KOPT-K1 (cell line): ENCODE data around the gene TMEM272.

Source experiments
- H3K27ac ChIP-seq: fragments of 200-600 bp; sonication (generic); 2 replicates; pipeline ENCODE4 v1.5.1; 2016; ENCODE audit warnings: antibody characterized with exemption, mild to moderate bottlenecking, low read depth, low read length; ENCODE audit not compliant: poor library complexity, severe bottlenecking
- H3K36me3 ChIP-seq: fragments of 200-600 bp; sonication (generic); 2 replicates; pipeline ENCODE4 v1.5.1; 2017; ENCODE audit warnings: antibody characterized with exemption, mild to moderate bottlenecking, low read length, moderate library complexity; ENCODE audit not compliant: insufficient read depth
- H3K9me3 ChIP-seq: fragments of 200-600 bp; sonication (generic); 2 replicates; pipeline ENCODE4 v1.5.1; 2017; ENCODE audit warnings: antibody characterized with exemption, low read length, mild to moderate bottlenecking; ENCODE audit not compliant: insufficient read depth, poor library complexity, severe bottlenecking

Gene TMEM272

GRCh38 chr13:51795419-51795818 is 49.6 kb downstream of the TMEM272 start:
- Histone ChIP-seq H3K36me3 (no peaks in the 10 kb centered on the region), H3K27ac (no peak overlapping the region), H3K9me3 (no peaks in the 10 kb centered on the region)

DNA sequence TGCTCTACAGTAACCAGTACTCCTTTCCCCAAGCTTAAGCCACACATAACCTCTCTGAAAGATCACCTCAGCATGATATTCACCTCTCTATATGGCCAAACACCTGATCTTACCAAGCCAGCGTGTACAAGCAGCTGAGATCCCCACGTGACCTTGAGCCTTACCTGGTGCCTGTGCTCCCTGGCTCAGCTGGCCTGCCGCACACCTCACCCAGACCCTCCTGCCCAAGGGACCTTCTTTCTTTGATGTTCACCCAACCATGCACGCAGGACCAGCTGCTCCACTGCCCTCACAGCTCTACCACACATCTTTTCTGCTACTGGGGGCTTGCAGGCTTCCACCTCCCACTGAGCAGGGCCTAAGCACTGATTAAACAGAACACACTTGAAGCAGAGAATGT is 50.0 kb downstream of the TMEM272 start:
- Histone ChIP-seq H3K9me3 (no peaks in the 10 kb centered on the region), H3K27ac (no peak overlapping the region), H3K36me3 (no peaks in the 10 kb centered on the region)

- Histone ChIP-seq H3K27ac (no peak overlapping the region), H3K9me3 (no peaks in the 10 kb centered on the region), H3K36me3 (no peaks in the 10 kb centered on the region)
Measured at GRCh38 chr13:51793570-51794271, 51.3 kb downstream of the TMEM272 start.

GRCh38 chr13:51786425-51787265 is 58.3 kb downstream of the TMEM272 start:
- no peaks in the 10 kb centered on the region for H3K9me3 ChIP-seq
- no peak overlapping the region for H3K27ac ChIP-seq
- no peaks in the 10 kb centered on the region for H3K36me3 ChIP-seq

DNA sequence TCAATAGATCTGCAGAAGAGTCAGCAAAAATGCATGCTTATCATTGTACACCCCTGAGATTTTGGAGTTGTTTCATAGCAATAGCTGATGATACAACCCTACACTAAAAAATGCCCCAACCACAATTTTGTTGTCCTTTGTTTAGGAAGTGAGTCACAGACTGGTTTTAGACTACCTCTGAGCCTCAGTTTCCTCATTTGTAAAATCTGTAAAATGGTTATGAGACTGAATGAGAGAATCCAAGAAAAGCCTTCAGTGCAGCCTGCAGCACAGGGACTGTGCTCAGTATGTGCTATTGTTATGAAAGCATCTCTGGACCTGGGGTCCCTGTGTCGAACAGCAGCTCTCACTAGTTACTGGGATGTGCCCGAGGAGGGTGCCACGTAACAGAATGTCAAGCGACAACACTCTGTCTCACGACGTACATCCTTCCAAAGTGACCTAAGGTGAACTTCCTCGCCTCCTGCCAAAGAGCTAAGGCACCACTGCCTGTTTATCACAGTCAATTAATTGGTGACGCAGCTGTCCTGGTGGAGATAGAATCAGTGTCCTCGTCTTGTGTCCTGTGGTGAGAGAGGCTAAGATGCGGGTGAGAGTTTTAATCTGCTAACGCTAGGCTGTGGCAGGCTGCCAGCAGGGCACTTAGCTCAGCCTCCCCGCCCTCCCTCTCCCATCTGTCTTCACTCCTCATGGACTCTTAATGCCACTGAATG is 59.1 kb downstream of the TMEM272 start:
- no peak overlapping the region for H3K27ac ChIP-seq
- H3K9me3 ChIP-seq = no peaks in the 10 kb centered on the region
- H3K36me3 ChIP-seq = no peaks in the 10 kb centered on the region

GRCh38 chr13:51784097-51784496 is 60.9 kb downstream of the TMEM272 start:
- Histone ChIP-seq H3K36me3 (no peaks in the 10 kb centered on the region), H3K9me3 (no peaks in the 10 kb centered on the region), H3K27ac (no peak overlapping the region)

GRCh38 chr13:51783428-51784094 is 61.4 kb downstream of the TMEM272 start:
- Histone ChIP-seq H3K27ac (no peak overlapping the region), H3K36me3 (no peaks in the 10 kb centered on the region)

DNA sequence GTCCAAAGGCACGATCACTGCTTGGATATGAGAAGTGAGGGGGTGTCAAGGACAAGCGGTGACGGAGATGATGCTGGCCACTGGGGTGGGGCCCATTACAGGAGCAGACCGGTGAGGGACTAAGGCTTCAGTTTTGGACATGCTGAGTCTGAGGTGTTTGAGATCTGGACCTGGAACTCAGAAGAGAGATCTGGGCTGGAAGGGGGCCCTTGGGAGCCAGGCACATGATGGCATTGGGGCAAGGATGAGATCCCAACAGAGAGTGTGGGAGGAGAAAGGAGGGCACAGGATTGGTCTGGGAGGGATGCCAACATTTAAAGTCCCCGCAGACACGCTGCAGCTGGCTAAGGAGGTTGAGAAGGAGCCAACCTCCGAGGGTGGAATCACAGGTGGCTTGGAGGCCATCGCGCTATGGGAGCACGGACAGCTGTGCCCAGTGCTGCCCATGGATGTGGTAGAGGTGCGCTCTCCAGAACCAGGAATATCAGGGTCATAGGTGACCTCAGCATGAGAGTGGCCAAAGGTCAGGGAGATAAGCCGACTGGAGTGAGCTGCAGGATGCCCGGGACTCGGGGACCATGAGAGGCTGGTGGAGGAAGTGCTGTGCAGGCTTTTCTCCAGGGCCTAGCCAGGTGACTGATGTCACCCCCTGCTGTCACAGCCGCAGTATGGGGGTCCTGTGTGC is 62.8 kb downstream of the TMEM272 start:
- no peak overlapping the region for H3K27ac ChIP-seq

More at GRCh38 chr13:51783428-51784094, 61.4 kb downstream of the TMEM272 start:
- no peaks in the 10 kb centered on the region for H3K9me3 ChIP-seq

GRCh38 chr13:51781246-51782022 is 63.5 kb downstream of the TMEM272 start:
- no peak overlapping the region for H3K27ac ChIP-seq
- no peaks in the 10 kb centered on the region for H3K36me3 ChIP-seq

More for the DNA sequence above, 62.8 kb downstream of the TMEM272 start:
- no peaks in the 10 kb centered on the region for H3K36me3 ChIP-seq
- H3K9me3 ChIP-seq = no peaks in the 10 kb centered on the region

DNA sequence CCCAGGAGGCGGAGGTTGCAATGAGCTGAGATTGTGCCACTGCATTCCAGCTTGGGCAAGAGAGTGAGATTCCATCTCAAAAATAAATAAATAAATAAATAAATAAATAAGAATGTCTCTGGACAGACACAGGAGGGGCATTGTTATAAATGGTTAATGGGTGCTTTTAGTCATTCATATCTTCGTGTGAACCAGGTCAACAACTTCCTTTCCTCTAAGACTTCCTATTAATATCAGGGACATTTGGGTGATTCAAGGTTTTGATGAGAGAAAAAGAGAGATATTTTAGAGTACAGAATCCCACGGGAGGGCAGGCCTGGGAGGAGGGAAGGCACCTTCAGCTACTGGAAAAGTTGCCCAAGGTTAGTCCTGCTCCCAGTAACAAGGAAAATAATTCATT is 64.9 kb downstream of the TMEM272 start:
- Histone ChIP-seq H3K36me3 (no peaks in the 10 kb centered on the region), H3K9me3 (no peaks in the 10 kb centered on the region), H3K27ac (no peak overlapping the region)

More at GRCh38 chr13:51781246-51782022, 63.5 kb downstream of the TMEM272 start:
- no peaks in the 10 kb centered on the region for H3K9me3 ChIP-seq

GRCh38 chr13:51778392-51778791 is 66.6 kb downstream of the TMEM272 start:
- Histone ChIP-seq H3K36me3 (no peaks in the 10 kb centered on the region), H3K9me3 (no peaks in the 10 kb centered on the region), H3K27ac (no peak overlapping the region)

GRCh38 chr13:51777921-51778320 is 67.1 kb downstream of the TMEM272 start:
- no peaks in the 10 kb centered on the region for H3K9me3 ChIP-seq
- no peak overlapping the region for H3K27ac ChIP-seq

DNA sequence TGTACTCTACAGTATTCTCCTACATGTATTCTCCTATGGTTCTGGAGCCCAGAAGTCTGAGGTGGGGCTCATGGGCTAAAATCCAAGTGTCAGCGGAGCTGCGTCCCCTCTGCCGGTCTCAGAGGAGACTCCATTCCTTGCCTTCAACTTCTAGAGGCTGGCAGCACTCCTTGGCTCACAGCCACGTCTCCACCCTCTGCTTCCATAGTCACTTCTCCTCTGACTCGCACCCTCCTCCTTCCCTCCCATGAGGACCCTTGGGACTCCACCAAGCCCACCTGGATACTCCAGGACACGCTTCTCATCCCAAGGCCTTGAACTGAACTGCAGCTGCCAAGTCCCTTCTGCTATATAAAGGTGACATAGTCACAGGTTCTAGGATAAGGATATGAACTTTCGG is 68.8 kb downstream of the TMEM272 start:
- no peaks in the 10 kb centered on the region for H3K9me3 ChIP-seq
- no peak overlapping the region for H3K27ac ChIP-seq

More at GRCh38 chr13:51777921-51778320, 67.1 kb downstream of the TMEM272 start:
- no peaks in the 10 kb centered on the region for H3K36me3 ChIP-seq

GRCh38 chr13:51773515-51773914 is 71.5 kb downstream of the TMEM272 start:
- Histone ChIP-seq H3K9me3 (no peaks in the 10 kb centered on the region), H3K36me3 (no peaks in the 10 kb centered on the region)

More for the DNA sequence above, 68.8 kb downstream of the TMEM272 start:
- no peaks in the 10 kb centered on the region for H3K36me3 ChIP-seq

More at GRCh38 chr13:51773515-51773914, 71.5 kb downstream of the TMEM272 start:
- H3K27ac ChIP-seq = no peak overlapping the region
